Mesothelial cell of epicardium (in vitro differentiated cells): Measurements from ENCODE around the gene FMNL1. TPM values are rescaled to one million over a fixed set of nuclear protein-coding genes. Genes with fewer than 3 reads are reported as not detected.

Experiments used
- DNase-seq, 2 experiments: peaks; one replicate each; pipeline ENCODE4 v3.0.0; 2021; ENCODE audit warnings: low spot score in 2 of 2; ENCODE audit not compliant: unreplicated experiment in 2 of 2
- H3K27ac Mint-ChIP-seq: 2 replicates; pipeline ENCODE4 v1.8.0; 2021; ENCODE audit warnings: mixed read lengths
- H3K27me3 Mint-ChIP-seq: 2 replicates; pipeline ENCODE4 v1.8.0; 2021; ENCODE audit warnings: low read depth, mixed read lengths
- H3K36me3 Mint-ChIP-seq: 2 replicates; pipeline ENCODE4 v1.8.0; 2021; ENCODE audit warnings: mixed read lengths
- H3K4me1 Mint-ChIP-seq: 2 replicates; pipeline ENCODE4 v1.8.0; 2021; ENCODE audit warnings: mixed read lengths
- H3K4me3 Mint-ChIP-seq: 2 replicates; pipeline ENCODE4 v1.8.0; 2021; ENCODE audit warnings: mild to moderate bottlenecking, moderate library complexity, mixed read lengths
- H3K9me3 Mint-ChIP-seq: 2 replicates; pipeline ENCODE4 v1.8.0; 2021; ENCODE audit warnings: mixed read lengths
- CTCF ChIP-seq: fragments of 200-600 bp; sonication (generic); IDR thresholded peaks from one replicate; pipeline ENCODE4 v1.5.0; 2021; ENCODE audit warnings: antibody characterized with exemption; ENCODE audit not compliant: unreplicated experiment
- total RNA-seq: library from RNA; stranded (reverse); gene quantifications from 3 replicates; pipeline ENCODE4 v1.2.1, GENCODE V29; 2021

FMNL1 gene
- total RNA-seq, 1 donor from 2014 or later, result 3.7 TPM

- Mint-ChIP-seq H3K27ac (no peak overlapping the region), H3K36me3 (peaks cover 18% of the 10 kb centered on the region), H3K4me1 (peaks cover 12% of the 10 kb centered on the region), H3K4me3 (no peak overlapping the region), H3K27me3 (no peaks in the 10 kb centered on the region), H3K9me3 (no peaks in the 10 kb centered on the region)
- TF ChIP-seq CTCF, result no peak
- no peak for DNase-seq
Observed at GRCh38 chr17:45273551-45273957, 51.9 kb downstream of the FMNL1 start.

- DNase-seq, result no peak
- no peaks in the 10 kb centered on the region for H3K9me3 Mint-ChIP-seq
- H3K4me3 Mint-ChIP-seq, result no peak overlapping the region
- H3K36me3 Mint-ChIP-seq, result peaks cover 18% of the 10 kb centered on the region
- no peaks in the 10 kb centered on the region for H3K27me3 Mint-ChIP-seq
- H3K4me1 Mint-ChIP-seq, result peaks cover 12% of the 10 kb centered on the region
- H3K27ac Mint-ChIP-seq, result no peak overlapping the region
- TF ChIP-seq CTCF, result no peak
Observed at GRCh38 chr17:45274033-45274432, 52.3 kb downstream of the FMNL1 start.

- Mint-ChIP-seq H3K4me1 (peaks cover 15% of the 10 kb centered on the region), H3K27me3 (no peaks in the 10 kb centered on the region), H3K27ac (no peak overlapping the region), H3K36me3 (peaks cover 13% of the 10 kb centered on the region), H3K4me3 (no peak overlapping the region), H3K9me3 (no peaks in the 10 kb centered on the region)
- no peak for TF ChIP-seq CTCF
- DNase-seq, result no peak
Observed at GRCh38 chr17:45276031-45276430, 54.3 kb downstream of the FMNL1 start.

- H3K27me3 Mint-ChIP-seq, result no peaks in the 10 kb centered on the region
- peaks cover 15% of the 10 kb centered on the region for H3K4me1 Mint-ChIP-seq
- H3K4me3 Mint-ChIP-seq, result no peak overlapping the region
- peaks cover 13% of the 10 kb centered on the region for H3K36me3 Mint-ChIP-seq
- peak; percentile 79 to 90 for DNase-seq
- no peaks in the 10 kb centered on the region for H3K9me3 Mint-ChIP-seq
- peak; percentile 65 for TF ChIP-seq CTCF
- H3K27ac Mint-ChIP-seq, result peak overlapping the region; percentile 48
Observed at GRCh38 chr17:45277216-45277849, 55.6 kb downstream of the FMNL1 start.

- Mint-ChIP-seq H3K9me3 (no peaks in the 10 kb centered on the region), H3K36me3 (peaks cover 16% of the 10 kb centered on the region), H3K27ac (peak overlapping the region; percentile 52), H3K4me1 (peaks cover 15% of the 10 kb centered on the region), H3K4me3 (no peak overlapping the region), H3K27me3 (no peaks in the 10 kb centered on the region)
- no peak for TF ChIP-seq CTCF
- no peak for DNase-seq
Observed at GRCh38 chr17:45277992-45278391, 56.3 kb downstream of the FMNL1 start.
